ENCODE measurements around the gene WDR90.
A peak's percentile ranks its signal among the peaks of the same experiment; 100 is the strongest.

Gene WDR90

DNA sequence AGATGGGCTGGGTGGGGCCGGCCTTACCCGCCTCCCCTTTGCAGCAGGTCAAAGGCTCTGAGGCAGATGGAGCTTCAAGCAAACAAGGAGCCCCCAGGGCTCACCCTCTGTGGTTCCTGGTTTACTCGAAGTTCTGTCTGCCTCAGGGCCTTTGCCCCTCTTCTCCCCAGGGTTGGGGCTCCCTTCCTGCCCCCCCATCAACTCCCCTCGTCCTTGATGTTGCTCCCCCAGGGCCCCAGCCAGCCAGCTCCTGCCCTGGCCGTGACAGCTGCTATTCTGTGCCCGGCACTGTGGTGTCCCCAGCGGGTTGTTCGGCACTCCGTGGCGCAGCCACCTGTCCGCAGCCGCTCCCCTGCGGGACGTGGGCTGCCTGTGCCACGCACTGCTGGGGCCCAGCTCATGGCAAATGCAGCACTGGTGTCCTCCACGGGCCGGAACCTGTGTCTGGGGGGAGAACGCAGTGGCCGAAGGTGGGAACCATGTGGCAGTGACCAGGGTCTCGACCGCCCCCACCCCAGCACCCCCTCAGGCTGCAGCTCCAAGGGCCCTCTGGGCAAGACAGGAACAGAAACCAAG, 61.4 kb downstream of the WDR90 start:
- DNase-seq, result no peak

GRCh38 chr16:711084-711483, 61.9 kb downstream of the WDR90 start:
- DNase-seq, result no peak

DNA sequence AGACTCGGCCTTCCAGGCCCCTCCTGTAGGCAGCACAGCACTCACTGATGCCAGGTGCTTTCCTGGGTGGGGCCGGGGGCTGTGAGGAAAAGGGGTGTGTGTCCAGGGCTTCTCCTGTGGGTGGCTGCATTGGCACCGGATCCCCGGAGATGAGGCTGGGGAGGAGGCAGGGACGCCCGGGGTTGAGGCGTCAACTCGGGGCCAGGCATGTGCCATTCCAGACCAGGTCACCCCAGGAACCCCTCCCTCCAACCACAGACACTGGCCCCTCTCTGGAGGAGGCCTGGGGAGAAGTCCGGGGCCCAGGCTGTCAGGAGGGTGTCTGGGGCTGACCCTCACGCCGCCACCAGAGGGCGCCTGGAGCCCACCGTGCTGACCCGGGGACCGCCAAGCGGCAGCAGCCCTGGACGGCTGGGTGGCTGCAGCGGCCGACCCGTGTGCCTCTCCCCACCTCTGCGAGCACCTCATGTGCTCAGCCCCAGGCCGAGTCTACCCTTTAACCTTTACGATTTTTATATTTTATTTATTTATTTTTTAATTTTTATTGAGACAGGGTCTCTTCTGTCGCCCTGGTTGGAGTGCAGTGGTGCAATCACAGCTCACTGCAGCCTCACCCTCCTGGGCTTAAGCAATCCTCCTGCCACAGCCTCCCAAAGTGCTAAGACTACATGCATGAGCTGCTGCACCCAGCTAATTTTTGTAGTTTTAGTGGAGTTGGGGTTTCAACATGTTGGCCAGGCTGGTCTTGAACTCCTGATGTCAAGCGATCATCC, 62.6 kb downstream of the WDR90 start:
- DNase-seq, result peak; percentile 86

DNA sequence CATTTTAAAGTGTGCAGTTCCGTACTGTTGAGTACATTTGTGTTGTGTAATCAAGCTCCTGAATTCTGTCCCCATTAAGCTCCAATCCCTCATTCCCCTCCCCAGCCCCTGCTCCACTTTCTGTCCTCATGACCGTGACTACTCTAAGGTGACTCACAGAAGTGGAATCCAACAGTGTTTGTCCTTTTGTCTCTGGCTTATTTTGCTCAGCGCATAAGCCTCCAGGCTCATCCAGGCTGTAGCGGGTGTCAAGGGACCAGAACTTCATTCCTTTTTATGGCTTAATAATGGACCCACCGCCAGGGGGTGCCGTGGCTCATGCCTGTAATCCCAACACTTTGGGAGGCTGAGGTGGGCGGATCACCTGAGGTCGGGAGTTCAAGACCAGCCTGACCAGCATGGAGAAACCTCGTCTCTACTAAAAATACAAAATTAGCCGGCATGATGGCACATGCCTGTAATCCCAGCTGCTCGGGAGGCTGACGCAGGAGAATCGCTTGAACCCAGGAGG, 63.6 kb downstream of the WDR90 start:
- DNase-seq, result peak; percentile 58

DNA sequence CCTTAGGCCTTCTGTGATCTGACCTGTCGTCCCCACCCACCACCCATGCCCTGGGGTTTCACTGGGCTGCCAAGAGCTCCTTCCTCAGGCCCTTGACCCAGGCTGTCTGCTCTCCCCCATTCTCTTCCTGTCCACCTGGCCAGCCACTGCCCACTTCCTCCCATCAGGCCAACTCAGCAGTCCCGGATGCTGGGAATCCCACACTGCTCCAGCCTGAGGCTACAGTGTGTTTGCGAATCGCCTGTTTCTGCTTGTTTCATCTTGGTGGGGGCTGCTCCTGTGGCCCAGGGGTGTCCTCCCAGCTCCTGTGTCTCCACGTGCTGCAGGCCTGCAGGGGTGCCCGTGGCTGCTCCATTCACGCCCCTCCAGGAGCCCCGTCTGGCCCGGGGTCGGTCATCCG, 64.9 kb downstream of the WDR90 start:
- DNase-seq, result no peak

GRCh38 chr16:714558-715476, 65.7 kb downstream of the WDR90 start, which contains the start of gene METRN:
TSS of gene METRN (plus strand) at chr16:715118. CDS start at chr16:715290, 172 bp downstream.
- DNase-seq, result peak; percentile 92

GRCh38 chr16:715477-716199, 66.5 kb downstream of the WDR90 start:
- DNase-seq, result peak; percentile 29

DNA sequence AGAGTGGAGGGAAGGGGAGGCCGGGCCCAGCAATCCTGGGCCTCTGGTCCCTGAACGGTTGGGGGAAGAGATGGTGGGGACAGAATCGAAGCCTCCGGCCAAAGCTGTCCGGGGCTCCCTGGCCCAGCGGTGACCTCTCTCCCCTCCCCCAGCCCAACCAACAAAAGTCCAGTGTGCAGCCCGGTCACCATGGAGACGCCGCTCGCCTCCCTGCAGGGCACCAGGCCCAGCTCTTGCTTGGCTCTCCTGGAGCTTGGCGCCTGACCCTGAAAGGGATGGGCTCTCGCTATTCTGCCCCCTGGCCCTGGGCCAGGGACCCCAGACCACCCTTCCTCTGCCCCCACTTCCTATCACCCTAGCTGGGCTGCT, 67.0 kb downstream of the WDR90 start:
- no peak for DNase-seq

DNA sequence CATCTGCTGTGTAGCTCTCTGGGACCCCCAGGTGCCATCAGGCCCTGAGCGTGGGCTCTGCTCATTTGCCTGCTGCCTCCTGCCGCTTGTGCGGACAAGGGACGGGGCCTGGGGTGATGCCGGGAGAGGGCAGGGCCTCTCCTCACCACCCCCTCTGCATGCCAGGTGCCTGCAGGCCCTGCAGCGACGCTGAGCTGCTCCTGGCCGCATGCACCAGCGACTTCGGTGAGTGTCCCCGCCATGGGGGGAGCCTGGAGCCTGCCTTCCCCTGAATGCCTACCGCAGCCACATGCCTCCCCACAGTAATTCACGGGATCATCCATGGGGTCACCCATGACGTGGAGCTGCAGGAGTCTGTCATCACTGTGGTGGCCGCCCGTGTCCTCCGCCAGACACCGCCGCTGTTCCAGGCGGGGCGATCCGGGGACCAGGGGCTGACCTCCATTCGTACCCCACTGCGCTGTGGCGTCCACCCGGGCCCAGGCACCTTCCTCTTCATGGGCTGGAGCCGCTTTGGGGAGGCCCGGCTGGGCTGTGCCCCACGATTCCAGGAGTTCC, 67.7 kb downstream of the WDR90 start:
- no peak for DNase-seq
